Osteocyte (in vitro differentiated cells): ENCODE measurements around the gene UTP4. TPM values are rescaled to one million over a fixed set of nuclear protein-coding genes. Genes with fewer than 3 reads are reported as not detected.

Source experiments
- DNase-seq: peaks from one replicate; pipeline ENCODE4 v3.0.0; 2021; ENCODE audit warnings: mixed read lengths; ENCODE audit not compliant: unreplicated experiment; ENCODE audit errors: extremely low spot score
- H3K27ac Mint-ChIP-seq: one replicate; pipeline ENCODE4 v1.8.0; 2021; ENCODE audit warnings: mild to moderate bottlenecking, mixed read lengths; ENCODE audit not compliant: unreplicated experiment
- H3K27me3 Mint-ChIP-seq: one replicate; pipeline ENCODE4 v1.8.0; 2021; ENCODE audit warnings: mixed read lengths; ENCODE audit not compliant: unreplicated experiment
- H3K36me3 Mint-ChIP-seq: one replicate; pipeline ENCODE4 v1.8.0; 2021; ENCODE audit warnings: mixed read lengths; ENCODE audit not compliant: unreplicated experiment
- H3K4me1 Mint-ChIP-seq: one replicate; pipeline ENCODE4 v1.8.0; 2021; ENCODE audit warnings: mixed read lengths; ENCODE audit not compliant: unreplicated experiment
- H3K4me3 Mint-ChIP-seq: one replicate; pipeline ENCODE4 v1.8.0; 2021; ENCODE audit warnings: mild to moderate bottlenecking, moderate library complexity, mixed read lengths; ENCODE audit not compliant: unreplicated experiment
- H3K9me3 Mint-ChIP-seq: one replicate; pipeline ENCODE4 v1.8.0; 2021; ENCODE audit warnings: mixed read lengths; ENCODE audit not compliant: unreplicated experiment
- CTCF ChIP-seq: fragments of 200-600 bp; sonication (generic); IDR thresholded peaks from 2 replicates; pipeline ENCODE4 v1.5.0; 2021; ENCODE audit warnings: antibody characterized with exemption, mild to moderate bottlenecking, moderate library complexity
- total RNA-seq: library from RNA; stranded (reverse); gene quantifications from 2 replicates; pipeline ENCODE4 v1.2.1, GENCODE V29; 2021

The UTP4 gene
- total RNA-seq, 1 donor from 2014 or later = 41.8 TPM

GRCh38 chr16:69157196-69157595, 24.7 kb downstream of the UTP4 start:
- no peaks in the 10 kb centered on the region for H3K27me3 Mint-ChIP-seq
- no peaks in the 10 kb centered on the region for H3K9me3 Mint-ChIP-seq
- no peaks in the 10 kb centered on the region for H3K4me1 Mint-ChIP-seq
- no peak for TF ChIP-seq CTCF
- H3K27ac Mint-ChIP-seq = no peak overlapping the region
- DNase-seq = no peak
- H3K4me3 Mint-ChIP-seq = no peak overlapping the region
- peaks cover 46% of the 10 kb centered on the region for H3K36me3 Mint-ChIP-seq

DNA sequence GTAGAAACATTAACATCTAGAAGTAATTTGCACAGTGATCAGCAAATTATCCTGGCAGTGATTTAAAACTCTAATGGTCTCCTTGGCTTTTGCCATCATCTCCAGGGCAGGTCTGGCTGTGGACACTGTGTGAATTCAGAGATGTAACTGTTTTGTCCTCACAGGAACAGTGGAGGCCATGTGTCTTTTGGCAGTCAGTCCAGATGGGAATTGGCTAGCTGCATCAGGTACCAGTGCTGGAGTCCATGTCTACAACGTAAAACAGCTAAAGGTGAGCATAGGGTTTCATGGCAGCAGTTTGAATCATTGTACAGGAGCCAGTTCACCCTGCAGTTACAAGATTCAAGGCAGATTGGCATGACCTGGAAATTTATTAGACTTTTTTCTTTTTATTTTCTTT, 27.7 kb downstream of the UTP4 start:
- Mint-ChIP-seq H3K36me3 (peaks cover 48% of the 10 kb centered on the region), H3K27ac (no peak overlapping the region), H3K4me3 (no peak overlapping the region), H3K27me3 (no peaks in the 10 kb centered on the region), H3K4me1 (no peaks in the 10 kb centered on the region), H3K9me3 (no peaks in the 10 kb centered on the region)
- DNase-seq = no peak
- no peak for TF ChIP-seq CTCF

DNA sequence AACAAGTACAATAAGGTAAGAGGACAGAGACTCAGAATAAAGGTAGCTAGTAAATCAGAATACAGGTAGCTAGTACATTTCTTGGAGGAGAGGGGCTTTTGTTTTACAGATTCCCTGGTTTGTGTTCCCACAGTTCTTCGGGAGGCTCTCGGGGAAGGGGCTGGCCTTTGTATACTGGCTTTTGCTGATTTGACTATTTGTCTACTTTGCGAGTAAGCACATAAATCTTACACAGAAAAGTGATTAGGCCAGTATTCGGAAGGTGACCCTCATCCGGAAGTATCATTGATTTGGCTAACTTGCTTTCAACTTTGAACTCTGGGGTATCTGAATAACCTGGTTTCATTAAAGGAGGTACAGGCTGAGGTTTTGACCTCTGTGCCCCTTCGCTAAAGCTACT, 33.1 kb downstream of the UTP4 start:
- DNase-seq = no peak
- Mint-ChIP-seq H3K9me3 (no peaks in the 10 kb centered on the region), H3K27ac (no peak overlapping the region), H3K27me3 (no peaks in the 10 kb centered on the region), H3K36me3 (peaks cover 46% of the 10 kb centered on the region), H3K4me3 (no peak overlapping the region), H3K4me1 (peaks cover 7% of the 10 kb centered on the region)
- TF ChIP-seq CTCF = no peak

DNA sequence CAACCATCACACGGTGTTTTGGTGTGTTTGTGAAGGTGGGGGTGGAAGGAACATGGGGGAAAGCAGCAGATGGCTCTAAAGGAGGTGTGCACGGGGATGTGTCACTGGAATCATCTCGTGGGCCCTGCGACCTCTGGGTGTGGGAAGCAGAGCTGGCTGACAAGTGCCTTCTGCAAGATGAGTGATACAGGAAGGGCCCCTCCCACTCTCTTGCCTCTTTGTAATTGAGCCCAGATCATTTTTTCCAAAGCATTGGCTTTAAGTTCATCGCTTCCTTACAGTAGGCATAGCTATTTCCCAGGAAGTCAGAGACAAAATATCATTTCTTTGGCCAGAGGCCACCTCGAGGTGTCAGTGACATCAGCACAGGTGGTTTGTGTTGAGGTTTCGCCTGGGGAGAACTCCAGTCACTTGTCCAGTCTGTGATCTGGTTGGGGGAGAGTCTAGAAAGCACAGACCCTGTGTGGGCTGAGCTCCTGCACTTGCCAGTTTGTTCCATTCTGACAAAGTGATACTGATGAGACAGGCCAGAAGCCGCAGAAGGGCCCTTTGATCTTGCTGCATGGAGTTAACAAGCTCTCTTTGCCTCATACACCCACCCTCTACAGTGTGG, 33.9 kb downstream of the UTP4 start:
- Mint-ChIP-seq H3K27ac (peak overlapping the region; percentile 12), H3K4me3 (no peak overlapping the region), H3K36me3 (peaks cover 45% of the 10 kb centered on the region), H3K4me1 (peaks cover 13% of the 10 kb centered on the region), H3K27me3 (no peaks in the 10 kb centered on the region), H3K9me3 (no peaks in the 10 kb centered on the region)
- TF ChIP-seq CTCF = no peak
- no peak for DNase-seq

- H3K4me1 Mint-ChIP-seq = peaks cover 19% of the 10 kb centered on the region
- no peaks in the 10 kb centered on the region for H3K9me3 Mint-ChIP-seq
- H3K27me3 Mint-ChIP-seq = no peaks in the 10 kb centered on the region
- H3K4me3 Mint-ChIP-seq = no peak overlapping the region
- TF ChIP-seq CTCF = no peak
- no peak for DNase-seq
- H3K36me3 Mint-ChIP-seq = peaks cover 46% of the 10 kb centered on the region
- H3K27ac Mint-ChIP-seq = no peak overlapping the region
Observed at GRCh38 chr16:69166946-69167930, 34.8 kb downstream of the UTP4 start.
